ENCODE measurements around the gene AKAP8.
"Not testable (repeated sequence)": the region's sequence is repeated elsewhere in the genome, so short reads cannot be mapped to it uniquely, and the experiment has no call there.

Gene AKAP8

DNA sequence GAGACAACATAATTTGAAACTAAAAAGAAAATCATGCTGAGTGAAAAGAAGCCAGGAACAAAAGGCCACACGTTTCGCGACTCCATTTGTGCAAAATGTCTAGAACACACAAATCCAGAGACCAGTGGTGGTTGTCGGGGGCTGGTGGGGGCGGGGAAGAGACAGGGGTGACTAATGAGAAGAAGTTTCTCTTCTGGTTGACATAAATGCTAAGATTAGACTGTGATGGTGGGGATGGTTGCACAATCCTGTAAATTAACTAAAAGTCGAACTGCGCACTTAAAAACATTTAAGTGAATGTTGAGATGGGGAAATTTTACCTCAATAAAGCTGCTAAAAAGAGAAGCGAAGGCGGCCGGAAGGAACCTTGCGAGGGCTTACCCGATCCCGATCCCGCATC, 7.1 kb downstream of the AKAP8 start:
- no peak for DNase-seq

DNA sequence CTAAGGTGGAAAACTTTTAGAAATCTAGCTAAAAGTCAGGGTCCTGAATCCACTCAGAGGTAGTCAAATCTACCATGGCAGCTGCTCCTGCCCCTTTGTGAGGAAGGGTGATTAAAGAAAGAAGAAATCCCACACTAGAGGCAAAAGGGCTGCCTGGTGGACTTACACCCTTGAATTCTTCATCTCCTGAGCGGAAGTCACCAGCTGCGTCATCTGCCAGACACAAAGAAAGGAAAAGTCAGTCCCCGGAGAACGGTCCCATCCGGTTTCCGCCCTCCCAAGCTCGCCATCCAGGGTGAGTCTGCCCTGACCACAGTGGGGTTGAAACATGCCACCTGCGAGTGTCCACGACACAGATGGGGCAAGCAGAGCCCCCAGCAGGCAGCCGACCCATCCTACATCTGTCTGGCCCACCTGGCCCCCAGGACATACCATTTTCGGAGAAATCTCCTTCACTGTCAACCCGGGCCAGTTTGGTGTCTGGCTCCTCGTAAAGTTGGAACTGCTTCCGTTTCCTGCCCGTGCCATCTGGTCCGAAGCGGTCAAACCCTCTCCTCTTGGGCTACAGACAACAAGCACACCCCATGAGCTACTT, 7.7 kb downstream of the AKAP8 start:
- DNase-seq: no peak

DNA sequence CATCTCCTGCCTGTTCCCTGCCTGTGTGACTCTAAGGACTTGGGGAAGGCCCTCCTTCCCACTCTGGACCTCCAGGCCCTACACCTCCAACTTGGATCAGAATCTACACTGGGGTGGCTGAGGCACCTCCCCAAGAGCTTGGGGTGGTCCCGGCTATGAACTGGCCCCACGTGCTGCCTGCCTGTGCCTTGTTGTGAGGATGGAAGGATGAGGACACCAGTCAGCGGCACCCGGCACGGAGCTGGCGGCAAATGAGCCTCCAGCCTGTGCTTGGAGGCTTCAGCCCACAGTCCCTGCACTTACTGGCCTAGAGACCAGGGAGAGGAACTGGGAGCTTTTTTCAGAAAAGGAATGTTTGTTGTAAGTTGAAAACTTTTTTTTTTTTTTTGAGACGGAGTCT, 8.5 kb downstream of the AKAP8 start:
- no peak for DNase-seq

DNA sequence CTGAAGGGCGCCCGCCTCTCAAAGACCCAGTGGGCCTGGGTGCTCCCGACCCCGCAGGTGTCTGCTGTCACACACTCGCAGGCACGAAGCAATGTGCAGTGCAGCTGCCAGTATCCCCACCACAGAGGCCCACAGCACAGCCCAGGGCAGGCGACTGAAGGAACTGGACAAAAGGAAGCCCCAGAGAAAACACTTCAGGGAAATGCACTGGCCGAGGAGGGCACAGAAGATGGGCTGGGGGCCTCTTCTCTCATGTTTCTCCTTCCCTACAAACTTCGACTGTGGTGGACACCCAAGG, 10.0 kb downstream of the AKAP8 start:
- DNase-seq: no peak

DNA sequence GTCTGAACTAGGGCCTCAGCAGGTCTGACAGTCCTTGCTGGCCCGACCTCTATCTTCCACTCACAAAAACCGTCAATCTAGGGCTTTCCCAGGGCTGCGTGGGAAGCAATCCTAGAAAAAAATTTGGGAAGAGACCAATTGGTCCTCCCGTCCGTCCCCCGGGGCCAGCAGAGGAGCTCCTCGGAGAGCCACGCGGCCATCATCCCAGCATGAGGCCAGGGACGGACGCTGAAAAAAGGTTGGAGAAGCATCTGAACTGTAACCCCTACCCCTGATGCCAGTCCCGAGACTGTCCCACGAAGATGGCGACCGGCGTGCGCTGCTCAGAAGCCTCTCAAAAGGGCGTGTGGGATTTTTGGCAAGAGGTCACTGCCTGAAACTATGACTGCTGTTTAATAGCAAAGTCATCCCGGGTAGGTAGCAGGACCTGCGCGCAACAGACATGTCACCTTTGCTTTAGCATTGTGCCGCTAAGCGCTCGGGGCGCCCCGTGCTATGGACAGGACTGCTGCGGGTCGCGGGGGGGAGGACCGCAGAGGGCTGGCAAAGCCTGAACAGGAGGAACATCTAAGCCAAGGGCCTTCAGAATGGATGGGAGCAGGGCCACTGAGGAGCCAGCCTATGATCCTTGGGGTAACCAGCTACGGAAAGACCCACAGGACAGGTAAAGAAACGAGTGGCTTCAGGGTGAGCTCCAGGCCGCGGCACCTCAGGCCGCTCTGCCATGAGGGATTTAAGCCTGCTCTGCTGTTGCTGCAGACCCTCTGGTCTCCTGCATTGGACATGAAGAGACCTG, 10.6 kb downstream of the AKAP8 start:
- no peak for DNase-seq

DNA sequence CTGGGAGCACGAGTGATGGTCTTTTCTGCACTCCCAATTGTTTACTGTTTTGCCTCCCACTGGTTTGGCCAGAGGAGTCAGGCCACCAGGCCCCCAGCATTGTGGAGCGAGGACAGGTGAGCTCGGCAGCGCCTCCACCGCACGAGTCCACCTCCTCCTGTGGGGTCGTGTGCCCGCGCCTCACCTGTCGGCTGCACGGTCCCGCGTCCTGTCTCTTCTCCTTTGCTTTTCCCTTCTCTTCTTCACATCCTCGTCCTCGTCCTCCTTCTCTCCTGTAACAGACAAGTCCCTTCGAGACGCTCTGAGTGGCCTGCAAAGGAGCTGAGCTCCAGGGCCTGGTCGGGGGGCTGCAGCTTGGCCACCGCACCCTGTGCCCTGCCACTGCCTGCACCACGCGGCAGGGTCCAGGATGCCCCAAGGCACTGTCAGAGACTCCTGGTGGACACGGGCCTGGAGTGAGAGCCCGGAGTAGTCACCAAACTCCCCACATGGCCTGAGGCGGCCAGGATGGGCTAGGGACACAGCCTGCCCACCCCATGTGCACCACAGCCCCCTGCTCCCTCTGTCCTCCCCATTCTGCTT, 11.4 kb downstream of the AKAP8 start:
- no peak for DNase-seq

DNA sequence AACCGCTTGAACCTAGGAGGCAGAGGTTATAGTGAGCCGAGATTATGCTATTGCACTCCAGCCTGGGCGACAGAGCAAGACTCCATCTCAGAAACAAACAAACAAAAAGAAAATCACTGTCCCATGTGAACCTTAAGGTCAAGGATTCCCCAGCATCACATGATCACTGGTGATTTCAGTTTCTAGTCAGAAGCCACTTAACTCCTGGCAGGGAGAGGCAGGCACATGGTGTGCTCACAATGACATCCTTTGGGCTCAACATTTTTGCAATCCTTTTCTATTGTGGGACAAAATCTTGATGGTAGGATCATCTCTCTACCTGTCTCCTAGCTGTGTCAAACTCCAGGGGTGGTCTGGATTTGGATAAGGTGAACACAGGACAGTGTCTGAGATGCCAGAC, 12.1 kb downstream of the AKAP8 start:
- no peak for DNase-seq

DNA sequence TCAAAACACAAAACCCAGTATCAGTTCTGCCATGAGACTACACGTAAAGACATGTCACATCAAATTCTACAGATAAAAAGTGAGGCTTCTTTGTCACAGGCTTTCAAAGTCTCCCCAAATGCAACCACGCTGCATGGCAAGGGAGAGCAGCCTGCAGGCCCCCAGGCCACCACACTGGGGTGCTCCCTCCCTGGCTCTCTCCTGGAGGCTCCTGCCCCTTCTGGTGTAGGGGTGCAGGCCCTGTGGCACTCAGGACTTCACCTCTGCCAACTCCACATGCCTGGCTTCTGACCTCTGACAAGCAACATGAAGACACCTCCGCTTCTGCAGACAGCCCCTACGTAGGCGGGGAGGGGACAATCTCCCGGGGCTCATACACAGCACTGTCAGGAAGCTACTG, 14.3 kb downstream of the AKAP8 start:
- DNase-seq: no peak

DNA sequence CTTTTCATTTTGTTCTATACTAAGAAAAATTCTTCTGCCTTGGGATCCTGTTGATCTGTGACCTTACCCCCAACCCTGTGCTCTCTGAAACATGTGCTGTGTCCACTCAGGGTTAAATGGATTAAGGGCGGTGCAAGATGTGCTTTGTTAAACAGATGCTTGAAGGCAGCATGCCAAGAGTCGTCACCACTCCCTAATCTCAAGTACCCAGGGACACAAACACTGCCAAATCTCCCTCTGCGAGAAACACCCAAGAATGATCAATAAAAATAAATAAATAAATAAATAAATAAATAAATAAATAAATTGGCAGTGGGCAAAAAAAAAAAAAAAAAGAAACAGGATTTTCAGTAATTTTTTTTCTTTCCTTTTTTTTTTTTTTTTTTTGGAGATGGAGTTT, 15.8 kb downstream of the AKAP8 start:
- DNase-seq: not testable (repeated sequence)

DNA sequence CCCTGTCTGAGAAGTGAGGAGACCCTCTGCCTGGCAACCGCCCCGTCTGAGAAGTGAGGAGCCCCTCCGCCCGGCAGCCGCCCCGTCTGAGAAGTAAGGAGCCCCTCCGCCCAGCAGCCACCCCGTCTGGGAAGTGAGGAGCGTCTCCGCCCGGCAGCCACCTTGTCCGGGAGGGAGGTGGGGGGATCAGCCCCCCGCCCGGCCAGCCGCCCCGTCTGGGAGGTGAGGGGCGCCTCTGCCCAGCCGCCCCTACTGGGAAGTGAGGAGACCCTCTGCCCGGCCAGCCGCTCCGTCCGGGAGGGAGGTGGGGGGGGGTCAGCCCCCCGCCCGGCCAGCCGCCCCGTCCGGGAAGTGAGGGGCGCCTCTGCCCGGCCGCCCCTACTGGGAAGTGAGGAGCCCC, 16.5 kb downstream of the AKAP8 start:
- not testable (repeated sequence) for DNase-seq

DNA sequence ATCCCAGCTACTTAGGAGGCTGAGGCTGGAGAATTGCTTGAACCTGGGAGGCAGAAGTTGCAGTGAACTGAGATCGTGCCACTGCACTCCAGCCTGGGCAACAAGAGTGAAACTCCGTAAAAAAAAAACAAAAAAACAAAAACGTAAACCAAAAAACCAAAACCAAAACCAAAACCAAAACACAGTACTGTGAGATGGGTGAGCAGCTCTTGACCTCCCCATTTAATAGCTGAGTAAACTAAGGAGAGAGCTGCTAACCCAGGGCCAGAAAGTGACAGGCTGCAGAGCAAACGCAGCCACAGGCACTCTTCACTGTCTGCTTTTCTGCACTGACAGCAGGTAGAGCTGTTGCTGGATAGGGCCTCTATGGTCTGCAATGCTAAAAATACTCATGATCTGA, 19.6 kb downstream of the AKAP8 start:
- DNase-seq: not testable (repeated sequence)

DNA sequence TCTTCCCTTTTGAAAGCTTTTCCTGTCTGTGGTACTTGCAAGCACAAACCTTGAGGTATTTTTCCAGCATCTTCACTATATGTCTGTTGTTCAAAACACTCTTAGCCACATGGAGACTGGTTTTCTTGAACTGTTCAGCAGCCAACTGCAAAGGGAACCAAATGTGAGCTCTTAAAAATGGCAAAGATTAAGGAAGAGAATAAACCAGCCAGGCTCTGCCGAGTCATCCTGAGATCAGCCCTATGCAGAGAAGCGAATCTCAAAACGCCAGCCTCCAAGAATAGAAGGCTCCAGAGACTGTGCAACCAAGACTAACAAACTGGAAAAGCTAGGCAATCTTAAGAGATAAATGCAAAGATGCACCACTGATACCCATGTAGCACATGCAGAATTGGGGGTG, 20.7 kb downstream of the AKAP8 start:
- no peak for DNase-seq

DNA sequence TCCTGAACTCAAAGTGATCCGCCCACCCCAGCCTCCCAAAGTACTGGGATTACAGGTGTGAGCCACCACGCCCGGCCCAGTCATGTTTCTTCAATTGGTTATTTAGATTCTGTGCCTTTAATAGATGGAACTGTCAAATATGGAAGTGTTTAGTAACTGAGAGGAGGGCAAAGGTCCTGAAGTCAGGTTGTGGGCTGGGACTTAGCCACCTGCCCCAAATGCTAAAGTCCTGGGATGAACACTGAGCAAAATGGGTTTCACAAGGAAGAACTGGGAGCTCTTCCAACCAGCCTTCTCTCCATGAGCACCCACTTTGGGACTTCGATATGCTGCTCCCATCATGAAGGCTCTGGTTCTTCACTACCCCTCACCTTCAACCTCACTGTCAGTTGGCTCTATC, 21.7 kb downstream of the AKAP8 start:
- DNase-seq: no peak

DNA sequence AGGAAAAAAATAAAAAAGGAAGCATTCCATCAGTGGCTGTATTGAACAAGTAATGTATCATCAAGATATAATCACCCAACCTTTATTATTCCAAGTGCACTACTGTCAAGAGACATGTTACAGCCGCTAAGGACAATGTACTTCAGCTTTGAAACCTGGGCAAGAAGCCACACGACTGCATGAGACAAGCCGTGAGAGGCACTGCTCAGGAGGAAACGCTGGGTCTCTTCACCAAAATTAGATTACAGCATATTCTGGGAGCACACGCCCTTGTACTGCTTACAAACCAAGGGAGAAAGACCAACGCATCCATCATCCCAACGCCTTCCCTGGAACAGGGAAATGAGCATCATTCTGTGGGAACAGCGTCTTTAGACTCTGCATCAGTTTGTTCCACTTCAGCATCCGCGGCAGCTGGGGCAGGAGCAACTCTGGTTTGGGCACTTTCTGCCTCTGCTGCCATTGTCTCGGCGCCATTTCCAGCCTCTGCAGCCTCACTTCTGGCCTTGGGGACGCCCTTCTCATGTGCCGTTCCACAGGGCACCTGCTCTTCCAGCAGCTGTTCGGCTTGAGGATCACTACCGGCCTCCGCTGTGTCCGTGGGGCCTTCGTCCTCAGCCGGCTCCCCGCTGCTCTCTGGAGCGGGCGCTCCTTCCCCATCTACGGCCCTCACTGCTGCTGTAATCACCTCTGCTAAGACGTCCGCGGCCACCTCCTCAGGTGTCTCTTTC, 24.9 kb downstream of the AKAP8 start:
- no peak for DNase-seq

DNA sequence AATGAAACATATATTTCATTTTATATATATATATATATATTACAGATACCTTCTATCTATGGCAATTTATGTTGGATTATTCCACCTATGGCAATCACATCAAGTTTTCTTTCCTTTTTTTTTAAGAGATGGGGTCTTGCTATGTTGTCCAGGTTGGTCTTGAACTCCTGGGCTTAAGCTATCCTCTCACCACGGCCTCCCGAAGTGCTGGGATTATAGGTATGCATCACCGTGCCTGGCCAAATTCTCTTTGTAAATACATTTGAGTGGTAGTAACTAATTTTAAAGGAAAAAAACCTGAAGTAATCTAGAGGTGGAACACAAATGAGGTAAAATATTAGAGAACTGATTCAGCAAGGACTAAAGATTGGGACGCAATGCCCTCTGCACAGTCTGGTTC, 25.7 kb downstream of the AKAP8 start:
- DNase-seq: no peak

DNA sequence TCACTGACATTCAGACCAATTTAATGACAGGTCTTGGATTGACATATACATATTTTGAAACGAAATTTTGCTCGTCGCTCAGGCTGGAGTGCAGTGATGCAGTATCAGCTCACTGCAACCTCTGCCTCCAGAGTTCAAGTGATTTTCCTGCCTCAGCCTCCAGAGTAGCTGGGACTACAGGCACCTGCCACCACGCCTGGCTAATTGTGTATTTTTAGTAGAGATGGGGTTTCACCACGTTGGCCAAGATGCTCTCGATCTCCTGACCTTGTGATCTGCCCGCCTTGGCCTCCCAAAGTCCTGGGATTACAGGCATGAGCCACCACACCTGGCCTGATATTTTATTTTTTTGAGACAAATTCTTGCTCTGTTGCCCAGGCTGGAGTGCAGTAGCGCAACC, 27.1 kb downstream of the AKAP8 start:
- DNase-seq: not testable (repeated sequence)

DNA sequence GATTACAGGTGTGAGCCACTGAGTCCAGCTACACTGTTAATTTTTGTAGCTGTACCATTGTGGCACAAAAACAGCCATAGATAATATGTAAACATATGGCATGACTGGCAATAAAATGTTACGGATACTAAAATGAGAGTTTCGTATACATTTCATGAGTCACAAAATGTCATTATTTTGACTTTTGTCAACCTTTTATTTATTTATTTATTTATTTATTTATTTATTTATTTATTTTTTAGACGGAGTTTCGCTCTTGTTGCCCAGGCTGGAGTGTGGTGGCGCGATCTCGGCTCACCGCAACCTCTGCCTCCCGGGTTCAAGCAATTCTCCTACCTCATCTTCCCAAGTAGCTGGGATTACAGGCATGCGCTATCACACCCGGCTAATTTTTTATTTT, 38.3 kb downstream of the AKAP8 start:
- not testable (repeated sequence) for DNase-seq

DNA sequence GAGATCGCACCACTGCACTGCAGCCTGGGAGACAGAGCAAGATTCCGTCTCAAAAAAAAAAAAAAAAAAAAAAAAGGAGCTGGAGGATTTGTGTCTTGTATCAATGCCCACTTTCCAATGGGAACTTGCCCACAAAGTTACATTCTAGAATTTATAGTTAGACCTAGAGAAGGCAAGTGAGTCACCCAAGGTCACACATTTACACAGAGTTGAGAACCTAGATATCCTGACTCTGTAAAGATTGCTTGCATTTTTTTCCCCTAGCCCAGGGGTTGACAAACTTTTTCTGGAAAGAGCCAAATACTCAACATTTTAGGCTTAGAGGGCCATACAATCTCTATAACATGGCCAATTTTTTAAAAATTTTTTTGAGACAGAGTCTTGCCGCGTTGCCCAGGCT, 39.5 kb downstream of the AKAP8 start:
- DNase-seq: no peak

DNA sequence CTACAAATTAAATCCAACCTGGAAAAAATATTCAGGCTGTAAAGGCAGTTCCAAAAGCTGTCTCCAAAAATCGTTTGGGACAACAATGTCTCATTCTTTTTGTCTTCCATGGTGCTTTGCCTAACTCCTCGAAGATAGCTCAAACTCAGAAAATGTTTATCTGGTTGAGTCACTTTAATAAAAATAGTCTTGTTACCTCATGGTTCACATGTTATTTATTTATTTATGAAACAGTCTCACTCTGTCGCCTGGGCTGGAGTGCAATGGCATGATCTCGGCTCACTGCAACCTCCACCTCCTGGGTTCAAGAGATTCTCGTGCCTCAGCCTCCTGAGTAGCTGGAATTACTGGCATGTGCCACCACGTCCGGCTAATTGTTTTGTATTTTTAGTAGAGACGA, 42.4 kb downstream of the AKAP8 start:
- DNase-seq: no peak

DNA sequence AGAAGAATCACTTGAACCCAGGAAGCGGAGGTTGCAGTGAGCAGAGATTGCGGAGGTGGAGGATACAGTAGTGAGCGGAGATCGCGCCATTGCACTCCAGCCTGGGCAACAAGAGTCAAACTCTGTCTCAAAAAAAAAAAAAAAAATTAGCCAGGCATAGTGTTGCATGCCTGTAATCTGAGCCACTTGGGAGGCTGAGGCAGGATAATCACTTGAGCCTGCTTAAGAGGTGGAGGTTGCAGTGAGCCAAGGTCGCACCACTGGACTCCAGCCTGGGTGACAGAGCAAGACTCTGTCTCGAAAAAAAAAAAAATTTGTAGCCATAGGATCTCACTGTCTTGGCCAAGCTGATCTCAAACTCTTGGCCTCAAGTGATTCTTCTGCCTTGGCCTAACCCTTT, 43.6 kb downstream of the AKAP8 start:
- not testable (repeated sequence) for DNase-seq

DNA sequence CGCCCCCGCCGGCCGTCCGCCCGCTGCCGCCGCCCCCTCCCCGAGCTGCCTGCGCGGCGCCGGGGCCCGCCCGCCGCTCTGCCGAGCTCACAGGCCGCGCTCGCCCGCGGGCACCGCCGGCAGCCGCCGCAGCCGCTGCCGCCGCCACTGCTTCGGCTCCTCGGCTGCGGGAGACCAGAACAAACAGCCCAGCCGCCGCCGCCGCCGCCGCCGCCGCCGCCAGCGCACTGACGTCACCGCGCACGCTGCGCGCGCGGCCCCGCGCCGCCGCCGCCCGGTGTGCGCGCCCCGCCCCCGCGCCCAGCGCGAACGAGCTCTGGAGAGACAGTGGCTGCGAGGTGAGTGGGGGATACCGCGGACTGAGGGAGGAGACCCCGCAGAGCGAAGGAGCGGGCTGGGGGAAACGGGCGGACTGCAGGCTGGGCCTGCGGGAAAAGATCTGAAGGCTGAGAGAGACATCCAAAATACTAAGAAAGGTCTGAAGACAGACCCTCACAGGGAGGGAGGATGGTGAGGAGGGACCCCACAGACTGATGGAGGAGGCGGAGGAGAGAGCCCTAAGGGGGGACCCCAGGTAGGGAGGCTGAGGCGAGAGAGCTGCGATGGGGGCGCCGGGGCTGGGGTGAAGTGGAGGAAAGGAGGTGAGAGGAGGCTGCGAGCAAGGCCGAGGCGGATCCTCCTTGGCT, 47.1 kb downstream of the AKAP8 start, which contains the start of gene BRD4:
Gene BRD4 (minus strand): TSS at position 229 of the 686 bp plus-strand sequence. CDS start 59,440 bp downstream, outside the sequence.
- DNase-seq: peak; percentile 80

DNA sequence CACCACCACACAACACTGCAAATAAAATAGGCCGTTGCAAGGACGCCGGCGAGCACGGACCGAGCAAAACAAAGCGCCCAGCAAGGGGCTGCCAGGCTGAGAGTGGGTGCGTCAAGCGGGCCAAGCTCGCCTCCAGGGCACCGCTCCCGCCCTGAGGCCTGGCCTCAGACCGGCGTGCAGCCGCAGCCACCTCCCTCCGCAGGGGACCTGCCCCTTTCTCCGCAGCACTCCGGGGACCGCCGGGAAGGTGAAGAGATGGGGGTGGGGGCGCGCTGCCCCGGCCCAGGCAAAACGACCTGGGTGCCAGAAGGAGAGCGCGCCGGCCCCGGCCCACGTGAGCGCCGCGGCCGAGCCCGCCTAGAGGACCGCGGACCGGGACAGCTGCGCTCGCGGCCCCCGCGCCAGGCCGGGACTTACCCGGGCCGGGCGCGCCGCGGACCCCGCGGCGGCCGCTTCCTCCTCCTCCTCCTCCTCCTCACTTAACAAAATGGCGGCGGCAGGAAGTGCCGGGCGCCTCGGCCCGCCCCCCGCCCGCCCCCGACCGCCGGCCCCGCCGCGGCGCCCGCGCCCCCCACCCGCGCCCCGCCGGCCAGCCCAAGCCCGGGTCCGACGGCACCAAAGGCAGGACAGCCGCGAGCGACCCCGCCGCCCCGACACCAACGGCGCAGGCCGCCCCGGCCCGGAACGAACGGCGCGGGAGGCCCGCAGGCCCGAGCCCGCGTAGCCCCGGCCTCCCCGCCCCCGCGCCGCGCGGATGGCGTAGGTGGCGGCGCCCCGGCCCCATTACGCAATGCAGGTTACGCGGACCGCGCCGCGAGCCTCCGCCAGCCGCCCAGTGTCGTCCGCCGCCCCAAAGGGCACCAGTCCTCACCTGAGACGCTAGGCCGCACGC, 47.9 kb downstream of the AKAP8 start:
- peak; percentile 65 for DNase-seq

All from stimulated activated CD4-positive, alpha-beta T cell treated with anti-CD3 and anti-CD28 coated beads, Interleukin-12 subunit alpha, Interleukin-12 subunit beta, amount 100 ng/mL, for 4 hours (primary cell).